Mammary epithelial cell (primary cell): ENCODE results near the gene GRIN2C.

ENCODE experiments used
- CTCF ChIP-seq, 2 donors: IDR thresholded peaks in 1 of 2; conservative IDR thresholded peaks in 1 of 2; 2 replicates each; pipeline ENCODE4 v1.5.1; 2011 to 2012; ENCODE audit warnings: inconsistent platforms in 2 of 2, low read length in 2 of 2, mild to moderate bottlenecking in 2 of 2, control low read depth in 1 of 2, low read depth in 1 of 2; ENCODE audit not compliant: insufficient read depth in 1 of 2; ENCODE audit errors: extremely low read depth in 1 of 2
- EZH2 ChIP-seq: IDR thresholded peaks from 2 replicates; pipeline ENCODE4 v1.6.1; 2012; ENCODE audit warnings: low read length, inconsistent platforms, borderline replicate concordance

GRCh38 chr17:74832421-74832820, 27.3 kb downstream of the GRIN2C start:
- TF ChIP-seq CTCF (conservative IDR thresholded peaks at IDR 0.05 in 1 of 2, IDR thresholded peaks at IDR 0.05 in 1 of 2; ENCODE audit: extremely low read depth in 1 of 2, insufficient read depth in 1 of 2, low read depth in 1 of 2, low read length in 2 of 2), result no peak
- no peak for TF ChIP-seq EZH2
